Esophagus squamous epithelium (tissue), 5 donors: ENCODE results near the gene RABGGTA. TPM values are rescaled to one million over a fixed set of nuclear protein-coding genes. Genes with fewer than 3 reads are reported as not detected.
A peak's percentile ranks its signal among the peaks of the same experiment; 100 is the strongest.

Experiments
- DNase-seq: peaks from one replicate; lab custom pipeline; 2025; lab: John Stamatoyannopoulos, UW
- H3K27ac ChIP-seq, 4 donors: fragments of 200-600 bp; sonication (generic); one replicate each; pipeline ENCODE4 v1.5.1; 2016 to 2019; ENCODE audit warnings: mild to moderate bottlenecking in 1 of 4
- H3K27me3 ChIP-seq, 4 donors: fragments of 200-600 bp; sonication (generic); 1 replicate in 3 of 4; 2 replicates in 1 of 4; pipeline versions ENCODE4 v1.5.1 to v1.6.0; 2017 to 2021; ENCODE audit warnings: antibody characterized with exemption in 1 of 4
- H3K36me3 ChIP-seq, 3 donors: fragments of 200-600 bp; sonication (generic); one replicate each; pipeline ENCODE4 v1.5.1; 2016 to 2019
- H3K4me1 ChIP-seq, 3 donors: fragments of 200-600 bp; sonication (generic); one replicate each; pipeline ENCODE4 v1.5.1; 2017 to 2019
- H3K4me3 ChIP-seq, 4 donors: fragments of 200-600 bp; sonication (generic); 1 replicate in 3 of 4; 2 replicates in 1 of 4; pipeline ENCODE4 v1.5.1; 2016 to 2019; ENCODE audit warnings: mild to moderate bottlenecking in 2 of 4, moderate library complexity in 1 of 4
- H3K9me3 ChIP-seq, 3 donors: fragments of 200-600 bp; sonication (generic); one replicate each; pipeline ENCODE4 v1.5.1; 2016 to 2019
- CTCF ChIP-seq, 6 experiments: fragments of 450-650 bp in 4 of 6; fragments of 200-600 bp in 2 of 6; sonication (generic) in 2 of 6; IDR thresholded peaks; one replicate each; pipeline ENCODE4 v1.5.1; 2016 to 2019; ENCODE audit warnings: antibody characterized with exemption in 6 of 6, mild to moderate bottlenecking in 4 of 6, moderate library complexity in 4 of 6
- POLR2A ChIP-seq, 4 donors: fragments of 450-650 bp; IDR thresholded peaks; one replicate each; pipeline ENCODE4 v1.6.1; 2017; ENCODE audit warnings: antibody characterized with exemption in 4 of 4, mild to moderate bottlenecking in 4 of 4, moderate library complexity in 3 of 4
- WGBS, 2 donors: methylation state at CpG; one replicate each; pipeline ENCODE4 v1.1.5; 2018; 5-methylcytosine and 5-hydroxymethylcytosine counted together
- intact Hi-C: fragments of 100-400 bp; cut with DNase I; formaldehyde crosslinking; loops from one replicate; pipeline ENCODE4 v1.15.0; 2022
- total RNA-seq, 4 donors: library from RNA; depleted of rRNA; stranded (reverse); fragments of >200 nt; gene quantifications; one replicate each; pipeline ENCODE4 v1.1.0, GENCODE V29; 2016
- donor health status: DM: yes; HTN: yes; CAD: no.

The RABGGTA gene
- total RNA-seq, 4 donors from 2014 or later: 68.9 to 171 (median 108) TPM

- Histone ChIP-seq H3K9me3 (no peaks in the 10 kb centered on the region), H3K4me3 (no peak overlapping the region), H3K27ac (peak overlapping the region in 1 of 4 donors; percentile 14), H3K4me1 (peaks cover 9 to 30% (median 17%) of the 10 kb centered on the region in 3 donors), H3K36me3 (peaks cover 7 to 99% (median 24%) of the 10 kb centered on the region in 3 donors), H3K27me3 (no peaks in the 10 kb centered on the region)
- no peak for TF ChIP-seq CTCF (IDR thresholded peaks at IDR 0.05)
- no peak for TF ChIP-seq POLR2A (IDR thresholded peaks at IDR 0.05)
- intact Hi-C loops: no loop called here
- 91 to 100% methylated on average over 1 to 9 of the region's 12 CpGs for WGBS, 2 donors
- DNase-seq: no peak
Measured at GRCh38 chr14:24255931-24256711, 15.3 kb downstream of the RABGGTA start.

- Histone ChIP-seq H3K4me1 (peaks cover 9 to 23% (median 13%) of the 10 kb centered on the region in 3 donors), H3K9me3 (no peaks in the 10 kb centered on the region), H3K36me3 (peaks cover 7 to 99% (median 27%) of the 10 kb centered on the region in 3 donors), H3K4me3 (no peak overlapping the region), H3K27me3 (no peaks in the 10 kb centered on the region), H3K27ac (no peak overlapping the region)
- TF ChIP-seq POLR2A (IDR thresholded peaks at IDR 0.05) (no peak), CTCF (IDR thresholded peaks at IDR 0.05) (no peak)
- DNase-seq: no peak
- intact Hi-C loops: no loop called here
- 87 to 92% methylated on average over 5 to 7 of the region's 8 CpGs for WGBS, 2 donors
Measured at GRCh38 chr14:24255438-24255837, 16.0 kb downstream of the RABGGTA start.

GRCh38 chr14:24254630-24255392, 16.6 kb downstream of the RABGGTA start:
- TF ChIP-seq POLR2A (IDR thresholded peaks at IDR 0.05) (no peak), CTCF (IDR thresholded peaks at IDR 0.05) (no peak)
- intact Hi-C loops: no loop called here
- DNase-seq: no peak

GRCh38 chr14:24253936-24254335, 17.5 kb downstream of the RABGGTA start:
- TF ChIP-seq POLR2A (IDR thresholded peaks at IDR 0.05) (no peak), CTCF (IDR thresholded peaks at IDR 0.05) (no peak)
- H3K36me3 ChIP-seq: peaks cover 7 to 98% (median 28%) of the 10 kb centered on the region in 3 donors
- H3K9me3 ChIP-seq: no peaks in the 10 kb centered on the region
- 76 to 77% methylated on average over 6 to 7 of the region's 7 CpGs for WGBS, 2 donors
- DNase-seq: no peak
- no peak overlapping the region for H3K27ac ChIP-seq
- no peaks in the 10 kb centered on the region for H3K27me3 ChIP-seq
- no peak overlapping the region for H3K4me3 ChIP-seq
- peaks cover 4 to 8% (median 5%) of the 10 kb centered on the region in 3 donors for H3K4me1 ChIP-seq
- intact Hi-C loops: no loop called here

More at GRCh38 chr14:24254630-24255392, 16.6 kb downstream of the RABGGTA start:
- peaks cover 9 to 16% (median 11%) of the 10 kb centered on the region in 3 donors for H3K4me1 ChIP-seq
- H3K36me3 ChIP-seq: peaks cover 7 to 98% (median 28%) of the 10 kb centered on the region in 3 donors
- H3K9me3 ChIP-seq: no peaks in the 10 kb centered on the region
- H3K27ac ChIP-seq: no peak overlapping the region
- 91 to 96% methylated on average over 10 to 14 of the region's 19 CpGs for WGBS, 2 donors
- H3K27me3 ChIP-seq: no peaks in the 10 kb centered on the region
- no peak overlapping the region for H3K4me3 ChIP-seq
